SU-DHL-6 (cell line): Measurements from ENCODE around the gene CLPSL2.

Experiments
- EZH2phosphoT487 ChIP-seq: fragments of 200-600 bp; sonication (generic), shearing (Covaris generic); conservative IDR thresholded peaks from 2 replicates; pipeline ENCODE4 v1.6.1; 2018; ENCODE audit warnings: mild to moderate bottlenecking, antibody characterized with exemption, low read length, moderate library complexity, mixed read lengths
- TF ChIP-seq, protein P1 (sequence below): fragments of 200-600 bp; sonication (generic); IDR thresholded peaks from one replicate; pipeline ENCODE4 v1.5.1; 2017; ENCODE audit warnings: antibody characterized with exemption, mild to moderate bottlenecking, low read length, moderate library complexity; ENCODE audit not compliant: insufficient read depth, poor library complexity, severe bottlenecking

DNA sequence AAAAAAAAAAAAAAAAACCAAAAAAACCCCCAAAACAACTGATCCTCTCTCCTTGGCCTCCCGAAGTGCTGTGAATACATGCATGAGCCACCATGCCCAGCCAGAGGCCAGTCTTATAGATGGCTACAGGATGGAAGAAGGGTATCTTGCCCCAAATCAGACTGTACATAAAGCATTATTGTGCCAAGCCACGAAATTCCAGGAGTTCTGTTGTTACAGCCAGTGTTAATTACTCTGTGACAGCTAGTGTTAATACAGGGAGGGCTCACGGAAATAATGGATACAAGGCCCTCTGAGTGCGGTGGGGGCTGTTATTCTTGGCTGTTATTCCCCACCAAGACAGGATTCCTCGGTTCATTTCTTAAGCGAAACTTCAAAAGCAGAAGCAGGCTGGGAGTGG, 1.4 kb upstream of the CLPSL2 start:
- TF ChIP-seq, protein P1, sequence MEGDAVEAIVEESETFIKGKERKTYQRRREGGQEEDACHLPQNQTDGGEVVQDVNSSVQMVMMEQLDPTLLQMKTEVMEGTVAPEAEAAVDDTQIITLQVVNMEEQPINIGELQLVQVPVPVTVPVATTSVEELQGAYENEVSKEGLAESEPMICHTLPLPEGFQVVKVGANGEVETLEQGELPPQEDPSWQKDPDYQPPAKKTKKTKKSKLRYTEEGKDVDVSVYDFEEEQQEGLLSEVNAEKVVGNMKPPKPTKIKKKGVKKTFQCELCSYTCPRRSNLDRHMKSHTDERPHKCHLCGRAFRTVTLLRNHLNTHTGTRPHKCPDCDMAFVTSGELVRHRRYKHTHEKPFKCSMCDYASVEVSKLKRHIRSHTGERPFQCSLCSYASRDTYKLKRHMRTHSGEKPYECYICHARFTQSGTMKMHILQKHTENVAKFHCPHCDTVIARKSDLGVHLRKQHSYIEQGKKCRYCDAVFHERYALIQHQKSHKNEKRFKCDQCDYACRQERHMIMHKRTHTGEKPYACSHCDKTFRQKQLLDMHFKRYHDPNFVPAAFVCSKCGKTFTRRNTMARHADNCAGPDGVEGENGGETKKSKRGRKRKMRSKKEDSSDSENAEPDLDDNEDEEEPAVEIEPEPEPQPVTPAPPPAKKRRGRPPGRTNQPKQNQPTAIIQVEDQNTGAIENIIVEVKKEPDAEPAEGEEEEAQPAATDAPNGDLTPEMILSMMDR = no peak
- TF ChIP-seq EZH2phosphoT487 = no peak
